DND-41 (cell line): Measurements from ENCODE around the gene FCGR1A.
A peak's percentile ranks its signal among the peaks of the same experiment; 100 is the strongest.
"Not testable (repeated sequence)": the region's sequence is repeated elsewhere in the genome, so short reads cannot be mapped to it uniquely, and the experiment has no call there.

ENCODE experiments used
- ATAC-seq: fragments of 200-7000 bp; cut with Tn5 transposase; 3 replicates; pipeline ENCODE4 v1.9.1; 2021; ENCODE audit warnings: low read depth; ENCODE audit not compliant: insufficient read depth
- DNase-seq: peaks from one replicate; pipeline ENCODE4 v3.0.0-alpha.2; 2020
- H2AFZ ChIP-seq: 2 replicates; pipeline ENCODE4 v1.6.0; 2012; ENCODE audit warnings: low read depth, low read length
- H3K27ac ChIP-seq: 2 replicates; pipeline ENCODE4 v1.5.1; 2012; ENCODE audit warnings: low read length, inconsistent platforms
- H3K27me3 ChIP-seq: fragments of 200-600 bp; sonication (generic); 2 replicates; pipeline ENCODE4 v1.6.0; 2012; ENCODE audit warnings: low read length, mild to moderate bottlenecking, inconsistent platforms; ENCODE audit not compliant: insufficient read depth, poor library complexity
- H3K36me3 ChIP-seq: 2 replicates; pipeline ENCODE4 v1.5.1; 2012; ENCODE audit warnings: low read length, inconsistent platforms; ENCODE audit not compliant: insufficient read depth
- H3K4me1 ChIP-seq: 2 replicates; pipeline ENCODE4 v1.5.1; 2012; ENCODE audit warnings: mild to moderate bottlenecking, low read length; ENCODE audit not compliant: insufficient read depth
- H3K4me2 ChIP-seq: 2 replicates; pipeline ENCODE4 v1.6.0; 2012; ENCODE audit warnings: mild to moderate bottlenecking, moderate library complexity, low read length, inconsistent platforms; ENCODE audit not compliant: insufficient read depth
- H3K4me3 ChIP-seq, 2 experiments: fragments of 200-600 bp in 1 of 2; shearing (Covaris generic) in 1 of 2; 2 replicates each; pipeline ENCODE4 v1.5.1; 2012 to 2016; ENCODE audit warnings: inconsistent platforms in 2 of 2, low read length in 2 of 2, mild to moderate bottlenecking in 2 of 2, low read depth in 1 of 2, moderate library complexity in 1 of 2
- H3K79me2 ChIP-seq: 2 replicates; pipeline ENCODE4 v1.6.0; 2012; ENCODE audit warnings: low read length, inconsistent platforms; ENCODE audit not compliant: insufficient read depth
- H3K9ac ChIP-seq: 2 replicates; pipeline ENCODE4 v1.6.0; 2012; ENCODE audit warnings: low read depth, mild to moderate bottlenecking, inconsistent platforms, low read length, moderate library complexity
- H3K9me3 ChIP-seq: 2 replicates; pipeline ENCODE4 v1.5.1; 2012; ENCODE audit warnings: low read length, moderate library complexity, mild to moderate bottlenecking, inconsistent platforms; ENCODE audit not compliant: insufficient read depth, severe bottlenecking
- H4K20me1 ChIP-seq: 2 replicates; pipeline ENCODE4 v1.6.0; 2012; ENCODE audit warnings: low read length; ENCODE audit not compliant: insufficient read depth

FCGR1A gene

GRCh38 chr1:149801628-149802027, 19.1 kb downstream of the FCGR1A start:
- not testable (repeated sequence) for H3K27ac ChIP-seq, H3K9ac ChIP-seq, H4K20me1 ChIP-seq, H3K36me3 ChIP-seq, H3K4me2 ChIP-seq, H2AFZ ChIP-seq, H3K79me2 ChIP-seq, H3K9me3 ChIP-seq, ATAC-seq, H3K4me3 ChIP-seq, DNase-seq, H3K4me1 ChIP-seq, H3K27me3 ChIP-seq

- DNase-seq = not testable (repeated sequence)
These were observed 22.1 kb downstream of the FCGR1A start for GRCh38 chr1:149804417-149805080.

DNA sequence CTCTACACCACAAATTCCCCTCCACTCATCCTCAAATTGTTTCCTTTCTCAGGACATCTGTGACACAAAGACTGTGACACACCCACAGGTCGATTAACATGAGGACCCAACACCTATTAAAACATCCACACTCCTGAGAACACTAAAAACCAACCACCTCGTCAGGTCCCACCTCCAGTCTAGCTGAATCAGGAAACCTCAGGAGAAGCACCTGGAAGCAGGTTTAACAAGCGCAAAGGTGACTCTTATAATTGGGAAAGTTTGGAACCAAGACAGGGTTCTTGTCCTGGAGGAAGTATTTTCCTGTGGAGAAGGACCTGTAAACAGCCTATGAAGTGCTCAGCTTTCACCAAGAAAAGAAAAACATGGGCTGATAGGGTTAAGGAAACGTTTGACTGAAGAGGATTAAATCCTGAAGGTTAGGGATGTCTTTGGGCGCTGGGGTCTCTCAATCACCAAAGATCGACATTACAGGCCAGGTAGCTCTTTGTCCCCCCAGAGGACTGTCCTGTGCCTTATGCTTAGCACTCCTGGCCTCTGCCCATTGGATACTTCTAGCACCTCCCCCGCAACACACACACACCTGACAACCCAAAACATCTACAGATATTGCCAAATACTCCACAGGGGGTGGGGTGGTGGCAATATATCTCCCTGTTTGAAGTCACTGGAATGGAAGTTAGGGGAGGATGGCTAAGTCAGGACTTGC, 28.4 kb downstream of the FCGR1A start:
- H3K36me3 ChIP-seq, H3K9me3 ChIP-seq, H3K27me3 ChIP-seq, H2AFZ ChIP-seq, H3K79me2 ChIP-seq, H4K20me1 ChIP-seq: not testable (repeated sequence)
- DNase-seq (peak; percentile 37), ATAC-seq (peak; percentile 3; the same call in 2 of the 3 replicates)
- Histone ChIP-seq H3K4me1 (peaks cover 11% of the 10 kb centered on the region), H3K27ac (peak overlapping the region; percentile 8; the same call in 1 of the 2 replicates), H3K4me2 (peak overlapping the region; percentile 75), H3K4me3 (peak overlapping the region in 1 of 2 experiments; percentile 69; a peak in 2 of 4 replicates), H3K9ac (peak overlapping the region; percentile 58)

More at GRCh38 chr1:149804417-149805080, 22.1 kb downstream of the FCGR1A start:
- H3K27me3 ChIP-seq, H3K79me2 ChIP-seq, H3K4me1 ChIP-seq, H3K9me3 ChIP-seq, H3K4me3 ChIP-seq, H4K20me1 ChIP-seq, ATAC-seq, H2AFZ ChIP-seq, H3K4me2 ChIP-seq, H3K36me3 ChIP-seq, H3K9ac ChIP-seq, H3K27ac ChIP-seq: not testable (repeated sequence)

DNA sequence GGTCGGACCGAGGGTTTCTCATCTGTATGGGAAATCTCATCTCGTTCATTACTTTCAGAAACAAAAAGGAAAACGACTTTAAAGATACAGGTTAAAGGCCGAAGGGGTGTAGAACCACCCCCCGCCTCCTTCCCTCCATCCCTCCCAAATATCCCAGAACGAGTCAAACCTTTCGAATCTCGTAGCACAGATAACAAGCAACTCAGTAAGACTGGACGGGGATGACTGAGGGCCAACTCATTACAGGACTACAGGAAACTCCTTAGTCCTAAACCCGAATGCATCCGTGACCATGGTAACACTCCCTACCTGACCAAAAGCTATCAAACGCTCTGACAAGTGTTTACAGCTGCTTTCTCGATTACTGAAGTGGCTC, 29.0 kb downstream of the FCGR1A start:
- Histone ChIP-seq H3K4me2 (peak overlapping the region; percentile 75), H3K4me1 (peaks cover 11% of the 10 kb centered on the region), H3K9ac (peak overlapping the region; percentile 58), H3K4me3 (peak overlapping the region; percentile 41 to 69; a peak in 3 of 4 replicates), H3K27ac (peak overlapping the region; percentile 80)
- not testable (repeated sequence) for H3K27me3 ChIP-seq, H3K36me3 ChIP-seq, H2AFZ ChIP-seq, H3K9me3 ChIP-seq, H3K79me2 ChIP-seq, H4K20me1 ChIP-seq
- DNase-seq (peak; percentile 32), ATAC-seq (peak; percentile 7)

- not testable (repeated sequence) for H3K9me3 ChIP-seq, H3K79me2 ChIP-seq, H4K20me1 ChIP-seq, H3K36me3 ChIP-seq, H3K27me3 ChIP-seq, H2AFZ ChIP-seq
- Histone ChIP-seq H3K27ac (peak overlapping the region; percentile 82), H3K4me2 (peak overlapping the region; percentile 75), H3K4me3 (peak overlapping the region; percentile 6 to 53; a peak in 3 of 4 replicates), H3K9ac (peak overlapping the region; percentile 58), H3K4me1 (peaks cover 11% of the 10 kb centered on the region)
- DNase-seq (peak; percentile 89), ATAC-seq (peak; percentile 81)
These were observed 29.7 kb downstream of the FCGR1A start for GRCh38 chr1:149811890-149812829.

DNA sequence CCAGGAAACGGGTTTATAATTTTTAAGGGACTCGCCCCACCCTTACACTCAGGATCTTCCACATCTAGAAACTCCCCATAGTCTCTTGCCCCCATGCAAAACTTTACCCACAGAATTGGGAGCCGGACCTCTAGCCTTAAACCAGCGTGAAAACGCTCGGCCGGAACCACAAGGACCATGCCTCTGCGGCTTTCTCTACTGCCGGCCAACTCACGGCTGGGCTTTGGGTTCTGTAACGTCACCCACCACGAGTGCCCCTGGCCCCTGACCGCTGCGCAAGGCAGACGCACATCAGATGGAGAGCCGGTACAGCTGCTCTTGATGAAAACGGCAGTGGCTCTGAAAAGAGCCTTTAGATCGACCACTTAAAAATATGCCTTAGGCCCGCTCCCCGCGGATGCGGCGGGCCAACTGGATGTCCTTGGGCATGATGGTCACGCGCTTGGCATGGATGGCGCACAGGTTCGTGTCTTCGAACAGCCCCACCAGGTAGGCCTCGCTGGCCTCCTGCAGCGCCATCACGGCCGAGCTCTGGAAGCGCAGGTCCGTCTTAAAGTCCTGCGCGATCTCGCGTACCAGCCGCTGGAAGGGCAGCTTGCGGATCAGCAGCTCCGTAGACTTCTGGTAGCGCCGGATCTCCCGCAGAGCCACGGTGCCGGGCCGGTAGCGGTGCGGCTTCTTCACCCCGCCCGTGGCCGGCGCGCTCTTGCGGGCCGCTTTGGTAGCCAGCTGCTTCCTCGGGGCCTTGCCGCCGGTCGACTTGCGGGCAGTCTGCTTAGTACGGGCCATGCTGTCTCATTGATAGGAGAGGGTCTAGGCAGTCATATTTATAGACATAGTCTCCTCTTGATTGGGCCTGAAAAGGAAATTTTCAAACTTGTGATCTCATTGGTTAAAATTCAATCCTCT, 30.7 kb downstream of the FCGR1A start:
- H3K27me3 ChIP-seq, H2AFZ ChIP-seq, H4K20me1 ChIP-seq, H3K36me3 ChIP-seq, H3K9me3 ChIP-seq, H3K79me2 ChIP-seq: not testable (repeated sequence)
- peak; percentile 81 for DNase-seq
- Histone ChIP-seq H3K4me3 (peak overlapping the region in 1 of 2 experiments; percentile 53; a peak in 2 of 4 replicates), H3K27ac (peak overlapping the region; percentile 82), H3K4me1 (peaks cover 11% of the 10 kb centered on the region), H3K9ac (peak overlapping the region; percentile 54), H3K4me2 (peak overlapping the region; percentile 54)
- ATAC-seq = peak; percentile 44

DNA sequence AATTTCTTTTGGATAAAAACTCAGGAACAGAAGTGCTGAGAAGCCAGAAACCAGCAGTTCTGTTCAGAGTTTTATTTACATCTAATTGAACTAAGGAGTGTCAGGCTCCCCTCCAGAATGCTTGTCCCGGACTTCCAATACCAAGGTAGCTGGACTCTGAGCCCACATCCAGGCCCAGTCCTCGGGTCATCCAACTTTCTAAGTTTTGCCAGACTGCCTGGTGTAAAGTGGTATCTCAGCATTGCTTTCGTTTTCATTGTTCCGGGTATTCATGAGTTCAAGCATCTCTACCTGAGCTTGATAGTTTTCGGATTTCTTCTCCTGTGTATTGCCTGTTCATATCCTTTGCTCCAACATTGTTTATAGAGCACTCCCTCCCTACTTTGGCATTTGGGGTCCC, 37.9 kb downstream of the FCGR1A start:
- DNase-seq, H4K20me1 ChIP-seq, H3K27ac ChIP-seq, H2AFZ ChIP-seq, H3K4me3 ChIP-seq, H3K9ac ChIP-seq, H3K27me3 ChIP-seq, H3K4me1 ChIP-seq, H3K36me3 ChIP-seq, H3K4me2 ChIP-seq, H3K9me3 ChIP-seq, H3K79me2 ChIP-seq: not testable (repeated sequence)
- ATAC-seq = 0 out of 3 replicates have a peak, but pooled peaks have one; percentile 27
